KG1 (cell line): Measurements from ENCODE around the gene FRS3.
A peak's percentile ranks its signal among the peaks of the same experiment; 100 is the strongest.

ENCODE experiments used
- DNase-seq: peaks from one replicate; lab custom pipeline; 2025; lab: John Stamatoyannopoulos, UW

FRS3 gene

GRCh38 chr6:41741625-41742490 lies 37.8 kb downstream of the FRS3 start:
- DNase-seq, result no peak

GRCh38 chr6:41740366-41741162 lies 39.1 kb downstream of the FRS3 start:
- no peak for DNase-seq

- no peak for DNase-seq
Measured at GRCh38 chr6:41739041-41739440, 40.7 kb downstream of the FRS3 start.

GRCh38 chr6:41737591-41738130 lies 42.0 kb downstream of the FRS3 start:
- DNase-seq, result no peak

- no peak for DNase-seq
Measured at GRCh38 chr6:41736800-41737555, 42.7 kb downstream of the FRS3 start.

- DNase-seq, result no peak
Measured at GRCh38 chr6:41736186-41736733, 43.4 kb downstream of the FRS3 start.

GRCh38 chr6:41735427-41736185 lies 44.1 kb downstream of the FRS3 start, which contains the start of gene TFEB:
TSS of gene TFEB (minus strand) at chr6:41735608. CDS start at chr6:41691213, 44,395 bp downstream.
- DNase-seq, result peak; percentile 68

- DNase-seq, result no peak
Measured at GRCh38 chr6:41734666-41735426, 44.9 kb downstream of the FRS3 start.

GRCh38 chr6:41733707-41734665 lies 45.7 kb downstream of the FRS3 start:
- no peak for DNase-seq

- no peak for DNase-seq
Measured at GRCh38 chr6:41733360-41733706, 46.4 kb downstream of the FRS3 start.

- DNase-seq, result no peak
Measured at GRCh38 chr6:41732591-41733359, 46.9 kb downstream of the FRS3 start.

- no peak for DNase-seq
Measured at GRCh38 chr6:41732149-41732548, 47.6 kb downstream of the FRS3 start.

GRCh38 chr6:41731561-41732086 lies 48.1 kb downstream of the FRS3 start:
- no peak for DNase-seq

GRCh38 chr6:41730531-41731436 lies 48.9 kb downstream of the FRS3 start:
- DNase-seq, result no peak

- no peak for DNase-seq
Measured at GRCh38 chr6:41729624-41730023, 50.1 kb downstream of the FRS3 start.

GRCh38 chr6:41728954-41729353 lies 50.7 kb downstream of the FRS3 start:
- no peak for DNase-seq
